ENCODE measurements around the gene MLANA.

GRCh38 chr9:5868235-5868634 is 22.5 kb upstream of the MLANA start:
- TF ChIP-seq CTCF (IDR thresholded peaks at IDR 0.05; ENCODE audit: low read depth, low read length) (no peak), EZH2phosphoT487 (IDR thresholded peaks at IDR 0.05; ENCODE audit: low read depth) (no peak)

Data from OCI-LY3 (cell line).